ENCODE measurements around the gene CCNA2.

The CCNA2 gene

DNA sequence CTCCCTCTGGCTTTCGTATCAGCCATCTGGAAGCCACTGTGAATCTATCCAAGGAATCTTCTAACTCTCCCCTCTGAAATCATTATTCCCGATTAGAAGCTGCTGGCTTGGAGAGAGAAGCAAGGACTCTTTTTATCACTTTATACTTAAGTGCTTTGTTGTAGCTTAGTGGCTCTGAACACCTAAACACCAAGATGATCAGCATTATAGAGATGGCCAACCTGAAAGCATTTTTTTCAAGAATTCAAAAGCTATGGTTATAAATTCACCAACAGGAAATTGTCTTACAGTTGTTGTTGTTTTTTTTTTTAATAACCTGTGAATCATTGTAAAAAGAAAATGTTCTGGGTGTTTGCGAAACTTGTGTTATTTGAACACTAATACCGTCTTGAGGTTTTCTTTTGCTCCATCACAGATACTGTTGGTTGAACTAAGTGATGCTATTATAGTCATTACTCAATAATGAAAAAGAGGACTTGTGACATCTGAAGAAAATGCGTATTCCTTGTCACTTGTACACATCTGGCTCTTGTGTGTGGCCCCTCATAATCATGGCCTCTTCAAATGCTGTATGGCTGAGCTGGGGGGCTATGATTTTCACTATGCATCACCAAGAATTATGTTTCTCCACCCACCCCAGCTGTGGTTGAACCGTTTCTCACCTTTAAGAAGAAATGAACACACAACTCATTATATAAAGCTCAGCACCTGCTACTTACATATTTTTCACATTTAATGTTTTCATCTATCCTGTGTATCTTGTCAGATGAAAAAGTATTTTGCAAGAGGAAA is 46.9 kb downstream of the CCNA2 start:
- DNase-seq (ENCODE audit: low read depth, low spot score) = no peak

DNA sequence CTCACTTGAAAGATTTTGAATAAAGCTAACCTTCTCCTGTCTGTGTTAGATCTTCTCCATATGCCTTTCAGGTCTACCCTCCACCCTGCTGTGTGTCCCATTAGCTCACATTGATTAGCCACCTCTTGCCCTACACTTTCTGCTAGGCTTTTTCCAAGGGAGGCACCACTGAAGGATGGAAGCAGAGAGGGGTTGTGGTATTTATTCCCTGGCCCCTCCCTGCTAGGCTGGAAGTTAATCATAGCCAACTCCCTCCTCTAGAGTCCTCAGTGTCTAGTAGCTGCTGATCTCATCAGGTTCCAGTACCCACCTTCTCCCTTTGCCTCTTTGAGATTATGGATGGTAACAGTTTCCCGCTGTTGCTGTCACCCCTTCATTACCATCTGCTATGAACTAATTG is 49.8 kb downstream of the CCNA2 start:
- no peak for DNase-seq (ENCODE audit: low read depth, low spot score)

DNA sequence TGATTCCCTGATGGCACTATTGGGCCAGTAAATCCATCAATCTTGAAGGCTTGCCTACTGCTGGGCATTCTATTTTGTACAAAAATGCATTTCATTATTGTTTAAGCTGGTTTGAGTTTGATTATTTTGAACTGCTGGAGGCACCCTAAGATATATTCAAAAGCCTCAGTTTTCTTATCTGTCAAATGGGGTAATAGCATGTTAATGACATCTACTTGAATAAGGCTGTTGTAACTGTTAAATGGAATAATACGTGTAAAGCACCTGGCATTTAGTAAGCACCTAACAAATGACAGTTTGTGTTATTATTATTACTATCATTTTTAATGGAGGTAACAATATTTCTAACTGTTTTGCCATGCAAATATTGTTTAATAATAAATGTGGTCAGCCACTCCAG is 51.8 kb downstream of the CCNA2 start:
- no peak for DNase-seq (ENCODE audit: low read depth, low spot score)

DNA sequence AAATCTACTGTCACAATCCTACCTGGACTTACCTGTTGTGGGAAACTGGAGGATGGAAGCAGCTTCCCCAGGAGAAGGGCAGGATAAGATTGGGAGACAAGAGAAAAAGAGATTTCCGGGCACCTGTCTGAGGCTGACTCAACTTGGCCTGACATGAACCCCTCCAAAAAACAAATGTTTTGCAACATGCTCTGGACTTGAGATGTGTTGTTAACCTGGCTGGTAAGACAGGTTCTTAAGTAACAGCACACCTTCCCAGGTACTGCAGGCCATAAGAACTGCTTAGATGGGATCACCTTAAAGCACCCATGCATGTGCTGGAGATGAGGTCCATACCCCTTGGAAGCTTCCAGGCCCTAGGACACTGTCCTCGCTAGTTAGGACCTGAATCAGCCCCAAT is 54.3 kb downstream of the CCNA2 start:
- DNase-seq (ENCODE audit: low read depth, low spot score) = no peak

DNA sequence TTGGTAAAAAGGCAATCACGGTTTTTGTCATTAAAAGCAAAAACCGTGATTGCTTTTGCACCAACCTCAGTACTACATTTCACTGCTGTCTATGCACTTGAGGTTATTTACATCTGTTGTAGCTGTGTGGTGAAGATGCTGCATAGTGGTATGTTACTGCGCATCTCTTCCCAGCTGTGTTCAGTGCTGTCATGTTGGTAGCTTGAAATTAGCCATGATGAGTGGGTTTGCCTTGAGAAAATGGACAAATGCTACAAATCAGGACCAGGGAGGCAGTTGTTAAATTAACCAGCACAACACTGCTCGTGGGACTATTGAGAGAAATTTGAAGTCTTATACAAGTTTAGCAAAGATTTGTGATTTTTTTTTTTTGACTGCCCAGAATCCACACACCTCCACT is 56.5 kb downstream of the CCNA2 start:
- DNase-seq (ENCODE audit: low read depth, low spot score) = no peak
